HL-60 (cell line): Measurements from ENCODE around the gene BCL11B.

Experiments
- CTCF ChIP-seq: IDR thresholded peaks from one replicate; pipeline ENCODE4 v1.5.1; 2011; ENCODE audit warnings: low read length, control low read depth, inconsistent platforms; ENCODE audit not compliant: insufficient read depth
- GABPA ChIP-seq: IDR thresholded peaks from 2 replicates; pipeline ENCODE4 v1.6.1; 2012; ENCODE audit warnings: low read depth
- POLR2AphosphoS5 ChIP-seq: IDR thresholded peaks from 2 replicates; pipeline ENCODE4 v1.6.1; 2012; ENCODE audit warnings: low read depth
- REST ChIP-seq: IDR thresholded peaks from 2 replicates; pipeline ENCODE4 v1.6.1; 2012; ENCODE audit warnings: low read depth; ENCODE audit not compliant: insufficient replicate concordance

GRCh38 chr14:99125113-99125512 is 146.9 kb downstream of the BCL11B start:
- no peak for TF ChIP-seq CTCF
- TF ChIP-seq POLR2AphosphoS5 = no peak
- TF ChIP-seq GABPA = no peak
- no peak for TF ChIP-seq REST
